HG03442 (cell line): Measurements from ENCODE around the gene SASH1.
A peak's percentile ranks its signal among the peaks of the same experiment; 100 is the strongest.

Experiments used
- ATAC-seq: cut with Tn5 transposase; IDR thresholded peaks from one replicate; pipeline ENCODE4 v1.9.1; 2021; ENCODE audit warnings: mild to moderate bottlenecking, moderate library complexity; ENCODE audit not compliant: unreplicated experiment

Gene SASH1

DNA sequence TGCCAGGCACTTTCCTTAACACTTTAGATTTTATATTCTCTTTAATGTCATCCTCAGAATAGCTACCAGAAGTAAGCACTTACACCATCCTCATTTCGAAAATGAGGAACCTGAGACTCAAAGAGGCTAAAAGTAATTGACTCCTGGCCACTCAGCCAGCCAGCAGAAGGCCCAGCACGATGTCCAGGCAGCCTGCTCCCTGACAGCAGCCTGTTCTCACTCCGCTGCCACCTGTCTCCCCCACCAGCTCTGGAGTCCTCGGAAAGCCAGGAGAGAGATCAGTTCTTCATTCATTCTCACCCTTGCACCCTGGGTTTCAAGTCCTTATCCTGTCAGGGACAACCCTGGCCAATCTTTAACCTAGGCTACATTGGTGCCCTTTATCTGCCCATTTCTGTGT, 174.0 kb downstream of the SASH1 start:
- ATAC-seq: no peak

GRCh38 chr6:148517470-148517869, 174.8 kb downstream of the SASH1 start:
- no peak for ATAC-seq

- ATAC-seq: no peak
Measured at GRCh38 chr6:148518511-148519156, 176.0 kb downstream of the SASH1 start.

- ATAC-seq: peak; percentile 94
Measured at GRCh38 chr6:148520109-148520841, 177.6 kb downstream of the SASH1 start.

DNA sequence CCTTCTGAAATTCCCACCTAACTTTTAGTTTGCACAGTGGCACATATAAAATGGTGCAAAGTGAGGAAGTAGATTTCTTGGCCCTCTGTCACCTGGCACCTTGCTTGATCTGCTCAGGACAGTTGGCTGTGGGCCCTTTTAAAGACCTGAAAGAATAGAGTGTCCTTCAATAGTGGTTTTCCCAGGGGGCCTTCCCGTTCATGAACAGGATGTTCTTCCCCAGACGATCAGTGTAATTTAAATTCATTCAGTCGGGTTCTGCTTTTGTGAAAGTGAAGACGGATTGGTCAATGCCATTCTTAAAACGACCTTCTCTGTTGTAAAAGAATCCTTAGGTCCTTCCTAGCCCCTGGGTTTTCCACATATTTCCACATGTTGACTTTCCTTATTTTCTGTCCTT, 178.5 kb downstream of the SASH1 start:
- ATAC-seq: no peak

DNA sequence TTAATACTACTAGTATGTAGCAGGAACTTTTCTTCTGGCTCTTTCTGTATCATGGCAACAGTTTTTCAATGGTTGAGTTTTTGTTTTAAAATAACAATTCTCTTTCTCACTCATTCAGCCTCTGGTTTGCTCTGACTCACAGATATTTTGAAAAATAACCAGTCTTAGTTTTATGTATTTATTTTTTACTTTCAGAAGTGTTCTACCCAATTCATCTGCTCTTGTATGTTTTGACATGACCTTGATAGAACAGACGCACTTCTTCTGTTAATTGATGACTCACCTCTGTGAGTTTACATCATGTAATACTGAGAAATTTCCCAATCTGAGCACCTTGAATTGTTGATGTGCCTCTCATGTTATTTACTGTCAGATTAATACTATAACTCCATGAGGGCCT, 178.9 kb downstream of the SASH1 start:
- no peak for ATAC-seq

DNA sequence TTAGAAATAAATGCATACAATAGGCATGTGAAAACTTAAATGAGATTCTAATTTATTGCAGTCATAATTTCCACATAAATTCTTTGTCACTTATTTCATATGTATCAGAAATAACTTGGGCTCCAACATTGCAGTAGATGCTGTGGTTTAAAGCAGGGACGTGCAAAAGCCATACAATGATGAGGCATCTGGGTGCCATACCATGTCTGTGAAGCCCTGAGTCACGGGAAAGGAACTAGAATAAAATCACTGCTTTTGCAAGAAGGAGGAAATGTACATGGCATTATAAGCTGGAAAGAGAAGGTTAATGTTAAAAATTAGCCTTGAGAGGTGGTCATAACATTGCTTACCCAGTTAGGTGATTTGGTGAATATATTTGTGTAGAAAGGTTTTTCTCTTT, 180.4 kb downstream of the SASH1 start:
- ATAC-seq: no peak

GRCh38 chr6:148523551-148523950, 180.9 kb downstream of the SASH1 start:
- no peak for ATAC-seq

GRCh38 chr6:148524471-148524882, 181.8 kb downstream of the SASH1 start:
- ATAC-seq: no peak

- no peak for ATAC-seq
Measured at GRCh38 chr6:148524976-148525375, 182.3 kb downstream of the SASH1 start.

DNA sequence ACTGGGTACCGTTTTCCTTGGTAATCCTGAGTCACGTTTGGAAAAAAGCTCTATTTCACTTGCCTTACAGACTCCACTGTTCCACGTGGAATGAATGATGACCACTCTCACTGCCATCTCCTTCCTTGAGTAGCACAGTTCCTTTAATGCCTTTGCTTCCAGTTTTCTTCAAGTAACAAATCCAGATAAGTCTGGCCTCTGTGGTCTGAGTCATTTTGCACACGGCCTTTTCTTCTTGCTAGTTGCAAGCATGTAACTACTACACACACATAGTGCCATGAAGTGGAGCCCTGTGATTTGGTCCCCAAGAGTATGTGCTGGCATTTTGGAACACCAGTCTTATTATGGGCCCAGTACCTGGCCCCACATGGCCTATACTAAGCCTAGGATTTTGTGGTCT, 182.8 kb downstream of the SASH1 start:
- ATAC-seq: no peak

- ATAC-seq: no peak
Measured at GRCh38 chr6:148526145-148526544, 183.5 kb downstream of the SASH1 start.

- no peak for ATAC-seq
Measured at GRCh38 chr6:148528292-148528691, 185.7 kb downstream of the SASH1 start.

- no peak for ATAC-seq
Measured at GRCh38 chr6:148529010-148529409, 186.4 kb downstream of the SASH1 start.

GRCh38 chr6:148530394-148530953, 187.8 kb downstream of the SASH1 start:
- peak; percentile 79 for ATAC-seq

- no peak for ATAC-seq
Measured at GRCh38 chr6:148530976-148531375, 188.3 kb downstream of the SASH1 start.

- no peak for ATAC-seq
Measured at GRCh38 chr6:148532698-148533097, 190.1 kb downstream of the SASH1 start.

DNA sequence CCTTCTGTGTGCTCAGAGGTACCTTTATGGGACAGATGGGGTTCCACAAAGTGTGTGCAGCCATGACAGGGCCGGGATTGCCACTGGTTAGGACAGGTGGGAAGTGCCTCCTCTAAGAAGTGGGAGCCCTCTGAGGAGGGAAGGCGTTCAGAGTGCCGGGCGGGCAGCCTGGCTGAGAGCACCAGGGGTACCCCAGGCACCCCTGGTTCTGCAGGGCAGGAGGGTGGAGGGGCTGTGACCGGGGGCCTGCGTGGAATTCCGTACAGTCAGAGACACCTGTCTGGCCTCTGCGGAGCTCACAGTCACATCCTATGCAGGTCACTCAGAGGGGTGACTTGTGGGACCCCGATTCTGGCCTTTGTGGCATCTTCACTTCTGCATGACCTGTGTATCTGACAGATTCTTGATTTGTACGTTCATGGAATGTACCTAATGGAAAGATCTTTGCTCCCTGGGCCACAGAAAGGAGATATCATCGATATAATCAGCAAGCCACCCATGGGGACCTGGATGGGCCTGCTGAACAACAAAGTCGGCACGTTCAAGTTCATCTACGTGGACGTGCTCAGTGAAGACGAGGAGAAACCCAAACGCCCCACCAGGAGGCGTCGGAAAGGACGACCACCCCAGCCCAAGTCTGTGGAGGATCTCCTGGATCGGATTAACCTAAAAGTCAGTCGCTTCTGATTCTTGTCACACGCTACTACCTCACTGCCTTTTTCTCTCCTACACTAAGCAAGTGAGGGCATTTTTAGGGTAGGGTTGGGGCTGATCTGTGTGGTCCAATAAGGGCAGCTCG, 190.9 kb downstream of the SASH1 start:
- no peak for ATAC-seq

- no peak for ATAC-seq
Measured at GRCh38 chr6:148534871-148535270, 192.2 kb downstream of the SASH1 start.

DNA sequence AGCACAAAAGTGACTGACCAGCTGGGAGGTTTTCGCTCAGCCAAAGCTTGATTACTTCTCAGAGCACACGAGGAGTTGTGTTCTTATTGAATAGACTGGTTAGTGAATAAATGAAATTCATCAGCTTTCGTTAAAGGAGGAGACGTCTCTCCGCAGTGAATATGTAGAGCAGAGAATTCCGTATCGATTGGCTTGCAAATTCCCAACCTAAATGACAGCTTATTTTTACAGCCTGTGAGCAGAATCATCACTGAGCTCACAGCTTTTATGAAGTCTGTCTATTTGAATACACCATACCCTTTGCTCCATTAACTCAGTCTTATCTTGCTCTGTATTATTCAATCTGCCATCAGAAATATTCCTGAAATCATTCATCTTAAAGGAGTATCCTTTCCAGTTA, 192.7 kb downstream of the SASH1 start:
- no peak for ATAC-seq

DNA sequence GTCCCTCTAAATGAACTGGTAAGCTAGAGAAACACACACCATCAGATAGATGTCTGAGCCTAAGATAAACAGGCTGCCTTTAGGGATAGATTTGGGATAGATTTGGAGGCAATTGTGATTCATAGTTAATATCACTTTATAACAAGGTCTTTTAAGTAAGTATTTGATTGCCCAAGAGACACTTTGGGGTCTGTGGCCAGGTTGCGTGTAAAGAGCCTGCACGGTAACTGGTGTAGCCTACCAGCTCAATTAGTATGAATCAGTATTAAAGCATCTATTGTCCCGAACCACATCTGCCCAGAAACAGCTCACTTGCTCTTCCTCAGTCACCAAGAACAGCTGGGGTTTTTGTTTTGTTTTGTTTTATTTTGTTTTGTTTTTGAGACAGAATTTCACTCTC, 193.3 kb downstream of the SASH1 start:
- no peak for ATAC-seq
